ENCODE results near the gene STARD3. TPM values are rescaled to one million over a fixed set of nuclear protein-coding genes. Genes with fewer than 3 reads are reported as not detected.

Gene STARD3
- total and polyA plus RNA-seq, 2 of the 13 experiments (the other 11 are each of a cell fraction or from before 2014, with no cell fraction given): 34.6 to 100 TPM

DNA sequence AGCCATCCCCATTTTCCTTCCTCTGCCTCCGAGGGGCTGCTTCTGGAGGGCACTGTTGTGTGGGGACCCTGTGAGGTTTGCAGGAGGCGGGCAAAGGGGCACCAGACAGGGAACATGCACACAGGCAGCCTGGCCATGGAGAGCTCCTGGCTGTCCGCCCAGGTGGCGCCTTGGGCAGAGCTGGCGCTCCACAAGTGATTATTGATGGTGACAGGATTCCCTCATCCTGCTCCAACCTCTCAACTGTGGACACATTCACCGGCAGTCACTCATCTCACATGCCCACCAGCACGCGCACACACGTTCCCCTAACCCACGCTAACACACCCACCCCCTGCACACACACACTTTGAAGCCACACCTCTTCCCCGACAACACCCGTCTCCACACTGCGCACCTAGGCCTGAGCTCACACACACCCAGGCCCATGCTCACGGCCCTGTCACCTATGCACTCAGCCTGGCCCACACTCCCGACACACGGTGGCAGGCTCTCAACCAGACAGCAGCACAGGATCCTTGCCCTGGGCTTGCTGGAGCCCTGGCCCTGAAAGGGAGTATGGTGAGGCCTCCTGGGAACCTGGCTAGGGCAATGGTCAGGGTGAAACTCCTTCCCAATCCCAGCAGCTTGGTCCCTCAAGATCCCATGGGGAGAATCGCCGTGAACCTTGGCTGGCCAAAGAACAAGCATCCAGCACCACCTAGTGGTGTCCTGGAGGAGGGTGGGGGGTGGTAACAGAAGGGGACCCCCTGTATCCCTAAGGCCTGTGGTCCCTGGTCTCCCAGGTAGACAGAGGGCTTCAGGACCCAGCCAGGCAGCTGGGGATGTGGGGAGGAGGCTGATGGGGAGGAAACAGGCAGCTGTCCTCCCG, 34.9 kb downstream of the STARD3 start (continued):
- TF ChIP-seq NFYC (CRISPR knock-in tag; IDR thresholded peaks at IDR 0.05) (no peak), ZNF160 (CRISPR knock-in tag; IDR thresholded peaks at IDR 0.05) (0 out of 2 replicates have a peak, but pooled peaks have one; percentile 69), NFKBIZ (CRISPR knock-in tag; IDR thresholded peaks at IDR 0.05) (no peak), ZFX (CRISPR knock-in tag; IDR thresholded peaks at IDR 0.05; ENCODE audit: low read depth) (peak; percentile 96), GMEB2 (CRISPR knock-in tag; IDR thresholded peaks at IDR 0.05; ENCODE audit: low read depth) (no peak), ZFP41 (CRISPR knock-in tag; IDR thresholded peaks at IDR 0.05; ENCODE audit: borderline replicate concordance) (0 out of 2 replicates have a peak, but pooled peaks have one; percentile 54), ZMYM2 (CRISPR knock-in tag; IDR thresholded peaks at IDR 0.05) (no peak), SALL2 (CRISPR knock-in tag; IDR thresholded peaks at IDR 0.05) (peak; percentile 52; the same call in 1 of the 2 replicates), POLR2G (IDR thresholded peaks at IDR 0.05; ENCODE audit: low read depth, low read length) (no peak; the same call in 1 of the 2 replicates), CTCF (CRISPR knock-in tag; IDR thresholded peaks at IDR 0.05) (peak; percentile 96), THAP9 (CRISPR knock-in tag; IDR thresholded peaks at IDR 0.05; ENCODE audit: borderline replicate concordance) (no peak; the same call in 1 of the 2 replicates), NFE2L2 (IDR thresholded peaks at IDR 0.05; ENCODE audit: low read length) (peak; percentile 11; the same call in 1 of the 2 replicates), ZNF546 (CRISPR knock-in tag; conservative IDR thresholded peaks at IDR 0.05) (no peak), TRIM24 (CRISPR knock-in tag; IDR thresholded peaks at IDR 0.05) (no peak)
- TF ChIP-seq, protein P1, sequence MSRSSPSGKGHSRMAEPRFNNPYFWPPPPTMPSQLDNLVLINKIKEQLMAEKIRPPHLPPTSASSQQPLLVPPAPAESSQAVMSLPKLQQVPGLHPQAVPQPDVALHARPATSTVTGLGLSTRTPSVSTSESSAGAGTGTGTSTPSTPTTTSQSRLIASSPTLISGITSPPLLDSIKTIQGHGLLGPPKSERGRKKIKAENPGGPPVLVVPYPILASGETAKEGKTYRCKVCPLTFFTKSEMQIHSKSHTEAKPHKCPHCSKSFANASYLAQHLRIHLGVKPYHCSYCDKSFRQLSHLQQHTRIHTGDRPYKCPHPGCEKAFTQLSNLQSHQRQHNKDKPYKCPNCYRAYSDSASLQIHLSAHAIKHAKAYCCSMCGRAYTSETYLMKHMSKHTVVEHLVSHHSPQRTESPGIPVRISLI (CRISPR knock-in tag; IDR thresholded peaks at IDR 0.05; ENCODE audit: borderline replicate concordance): 0 out of 2 replicates have a peak, but pooled peaks have one; percentile 46
- TF ChIP-seq, protein P2, sequence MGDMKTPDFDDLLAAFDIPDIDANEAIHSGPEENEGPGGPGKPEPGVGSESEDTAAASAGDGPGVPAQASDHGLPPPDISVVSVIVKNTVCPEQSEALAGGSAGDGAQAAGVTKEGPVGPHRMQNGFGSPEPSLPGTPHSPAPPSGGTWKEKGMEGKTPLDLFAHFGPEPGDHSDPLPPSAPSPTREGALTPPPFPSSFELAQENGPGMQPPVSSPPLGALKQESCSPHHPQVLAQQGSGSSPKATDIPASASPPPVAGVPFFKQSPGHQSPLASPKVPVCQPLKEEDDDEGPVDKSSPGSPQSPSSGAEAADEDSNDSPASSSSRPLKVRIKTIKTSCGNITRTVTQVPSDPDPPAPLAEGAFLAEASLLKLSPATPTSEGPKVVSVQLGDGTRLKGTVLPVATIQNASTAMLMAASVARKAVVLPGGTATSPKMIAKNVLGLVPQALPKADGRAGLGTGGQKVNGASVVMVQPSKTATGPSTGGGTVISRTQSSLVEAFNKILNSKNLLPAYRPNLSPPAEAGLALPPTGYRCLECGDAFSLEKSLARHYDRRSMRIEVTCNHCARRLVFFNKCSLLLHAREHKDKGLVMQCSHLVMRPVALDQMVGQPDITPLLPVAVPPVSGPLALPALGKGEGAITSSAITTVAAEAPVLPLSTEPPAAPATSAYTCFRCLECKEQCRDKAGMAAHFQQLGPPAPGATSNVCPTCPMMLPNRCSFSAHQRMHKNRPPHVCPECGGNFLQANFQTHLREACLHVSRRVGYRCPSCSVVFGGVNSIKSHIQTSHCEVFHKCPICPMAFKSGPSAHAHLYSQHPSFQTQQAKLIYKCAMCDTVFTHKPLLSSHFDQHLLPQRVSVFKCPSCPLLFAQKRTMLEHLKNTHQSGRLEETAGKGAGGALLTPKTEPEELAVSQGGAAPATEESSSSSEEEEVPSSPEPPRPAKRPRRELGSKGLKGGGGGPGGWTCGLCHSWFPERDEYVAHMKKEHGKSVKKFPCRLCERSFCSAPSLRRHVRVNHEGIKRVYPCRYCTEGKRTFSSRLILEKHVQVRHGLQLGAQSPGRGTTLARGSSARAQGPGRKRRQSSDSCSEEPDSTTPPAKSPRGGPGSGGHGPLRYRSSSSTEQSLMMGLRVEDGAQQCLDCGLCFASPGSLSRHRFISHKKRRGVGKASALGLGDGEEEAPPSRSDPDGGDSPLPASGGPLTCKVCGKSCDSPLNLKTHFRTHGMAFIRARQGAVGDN (CRISPR knock-in tag; IDR thresholded peaks at IDR 0.05): peak; percentile 96

Measured in HepG2 (cell line).